Measurements from ENCODE around the gene ZC3HAV1.
"Not testable (repeated sequence)": the region's sequence is repeated elsewhere in the genome, so short reads cannot be mapped to it uniquely, and the experiment has no call there.

The ZC3HAV1 gene

DNA sequence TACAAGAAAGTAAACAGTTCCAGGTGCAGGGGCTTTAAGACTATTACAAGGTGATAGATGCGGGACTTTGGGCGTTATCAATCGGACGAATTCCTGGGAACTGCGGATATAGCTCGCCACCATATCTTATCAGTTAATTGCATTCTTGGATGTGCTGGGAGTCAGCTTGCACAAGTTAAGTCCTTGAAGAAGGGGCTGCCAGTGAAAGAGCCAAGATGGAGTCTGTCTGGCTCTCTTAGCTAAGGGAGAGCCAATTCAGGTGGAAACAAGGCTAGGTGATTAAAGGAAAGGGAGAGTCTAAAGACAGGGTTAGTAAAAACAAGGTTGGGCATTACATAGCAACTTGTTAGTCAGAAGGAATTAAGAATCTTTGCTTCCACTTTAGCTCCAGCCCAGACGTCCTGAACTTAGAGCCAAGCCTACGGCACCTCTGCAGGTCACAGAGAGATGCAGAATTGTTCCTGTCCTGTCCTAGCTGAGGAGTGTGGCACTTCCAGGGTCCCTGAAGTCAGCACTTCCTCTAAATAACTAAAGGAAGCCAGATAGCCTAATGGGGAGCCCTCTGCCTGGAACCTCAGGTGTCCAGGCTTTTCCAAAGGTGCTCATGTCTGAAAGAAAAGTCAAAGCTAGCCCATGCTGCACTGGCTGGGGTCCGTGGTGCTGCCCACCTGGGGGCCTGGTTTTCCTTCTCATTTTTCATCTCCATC is 17.3 kb downstream of the ZC3HAV1 start:
- H3K4me3 ChIP-seq (ENCODE audit: low read length): no peak overlapping the region
- no peak for DNase-seq (ENCODE audit: low read depth, low spot score)

- no peak overlapping the region for H3K4me3 ChIP-seq (ENCODE audit: low read length)
- DNase-seq (ENCODE audit: low read depth, low spot score): no peak
Observed at GRCh38 chr7:139091677-139091996, 17.9 kb downstream of the ZC3HAV1 start.

- H3K4me3 ChIP-seq (ENCODE audit: low read length): no peak overlapping the region
- no peak for DNase-seq (ENCODE audit: low read depth, low spot score)
Observed at GRCh38 chr7:139089118-139089517, 20.4 kb downstream of the ZC3HAV1 start.

GRCh38 chr7:139088268-139088667 is 21.3 kb downstream of the ZC3HAV1 start:
- no peak for DNase-seq (ENCODE audit: low read depth, low spot score)
- H3K4me3 ChIP-seq (ENCODE audit: low read length): no peak overlapping the region

DNA sequence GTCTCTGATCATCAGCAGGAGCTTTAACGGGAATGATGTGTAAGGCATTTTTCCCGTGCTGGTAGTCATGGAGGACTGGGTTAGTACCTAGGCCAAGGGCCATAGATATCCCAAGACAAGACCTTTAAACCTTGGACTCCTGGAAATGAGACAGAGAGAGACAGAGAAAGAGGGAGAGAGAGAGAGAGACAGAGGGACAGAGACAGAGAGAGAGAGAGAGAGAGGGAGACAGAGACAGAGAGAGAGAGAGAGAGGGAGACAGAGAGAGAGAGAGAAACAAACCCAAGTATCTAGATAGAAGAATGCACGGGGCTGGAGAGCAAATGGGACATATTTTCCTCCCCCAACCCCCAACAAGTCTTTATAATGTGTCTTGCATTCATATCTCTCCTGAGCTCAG is 22.3 kb downstream of the ZC3HAV1 start:
- DNase-seq (ENCODE audit: low read depth, low spot score): no peak
- no peak overlapping the region for H3K4me3 ChIP-seq (ENCODE audit: low read length)

DNA sequence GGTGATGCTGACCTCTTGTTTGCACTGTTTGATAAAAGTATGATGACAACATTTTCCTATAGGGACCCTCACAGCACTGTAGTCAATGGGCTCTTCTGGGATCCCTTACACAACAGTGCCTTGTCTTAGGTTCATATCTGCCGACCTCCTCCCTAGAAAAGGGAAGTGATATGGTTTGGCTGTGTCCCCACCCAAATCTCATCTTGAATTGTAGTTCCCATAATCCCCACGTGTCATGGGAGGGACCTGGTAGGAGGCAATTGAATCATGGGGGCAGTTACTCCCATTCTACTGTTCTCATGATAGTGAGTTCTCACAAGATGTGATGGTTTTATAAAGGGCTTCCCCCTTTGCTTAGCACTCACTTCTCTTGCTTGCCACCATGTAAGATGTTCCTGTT is 23.1 kb downstream of the ZC3HAV1 start:
- DNase-seq (ENCODE audit: low read depth, low spot score): no peak
- no peak overlapping the region for H3K4me3 ChIP-seq (ENCODE audit: low read length)

- DNase-seq (ENCODE audit: low read depth, low spot score): no peak
- H3K4me3 ChIP-seq (ENCODE audit: low read length): no peak overlapping the region
Observed at GRCh38 chr7:139084709-139085108, 24.8 kb downstream of the ZC3HAV1 start.

DNA sequence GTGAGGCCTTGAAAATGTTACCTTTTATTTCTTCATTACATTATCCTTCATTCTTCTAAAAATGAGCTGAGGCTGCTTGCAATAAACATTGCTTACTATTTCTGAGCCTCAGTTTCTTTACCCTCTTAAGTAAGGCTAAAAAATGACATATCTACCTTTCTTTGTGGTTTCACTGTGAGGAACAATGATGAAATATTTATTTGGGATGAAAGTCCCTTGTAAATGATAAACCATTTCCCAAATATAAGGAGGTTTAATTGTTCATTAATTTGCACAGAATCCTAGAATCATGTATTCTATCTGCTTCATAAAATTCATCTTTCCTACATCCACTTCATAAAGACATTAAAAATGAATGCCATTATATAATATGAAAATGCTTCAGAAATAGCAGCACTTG is 27.9 kb downstream of the ZC3HAV1 start:
- DNase-seq (ENCODE audit: low read depth, low spot score): no peak
- H3K4me3 ChIP-seq (ENCODE audit: low read length): no peak overlapping the region

- no peak overlapping the region for H3K4me3 ChIP-seq (ENCODE audit: low read length)
- no peak for DNase-seq (ENCODE audit: low read depth, low spot score)
Observed at GRCh38 chr7:139080905-139081304, 28.6 kb downstream of the ZC3HAV1 start.

GRCh38 chr7:139079861-139080260 is 29.7 kb downstream of the ZC3HAV1 start:
- no peak overlapping the region for H3K4me3 ChIP-seq (ENCODE audit: low read length)
- no peak for DNase-seq (ENCODE audit: low read depth, low spot score)

GRCh38 chr7:139078911-139079310 is 30.6 kb downstream of the ZC3HAV1 start:
- no peak for DNase-seq (ENCODE audit: low read depth, low spot score)

DNA sequence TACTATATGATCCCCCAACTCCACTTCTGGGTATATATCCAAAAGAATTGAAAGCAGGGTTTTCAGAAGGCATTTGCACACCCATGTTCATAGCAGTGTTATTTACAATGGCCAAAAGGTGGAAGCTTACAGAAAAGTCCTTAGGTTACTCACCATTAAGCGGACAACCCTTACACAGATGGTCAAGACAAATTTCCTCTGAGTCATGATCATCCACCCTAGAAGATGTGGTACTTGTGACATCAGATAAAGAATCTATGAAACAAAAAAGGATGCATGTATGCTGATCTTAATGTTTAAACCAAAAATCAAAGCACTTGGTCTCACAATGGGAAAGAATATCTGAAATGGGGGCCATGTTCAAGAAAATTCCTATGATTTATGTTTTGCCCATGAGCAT is 31.1 kb downstream of the ZC3HAV1 start:
- H3K4me3 ChIP-seq (ENCODE audit: low read length): no peak overlapping the region
- DNase-seq (ENCODE audit: low read depth, low spot score): no peak

More at GRCh38 chr7:139078911-139079310, 30.6 kb downstream of the ZC3HAV1 start:
- no peak overlapping the region for H3K4me3 ChIP-seq (ENCODE audit: low read length)

- H3K4me3 ChIP-seq (ENCODE audit: low read length): not testable (repeated sequence)
Observed at GRCh38 chr7:139077706-139078105, 31.8 kb downstream of the ZC3HAV1 start.

DNA sequence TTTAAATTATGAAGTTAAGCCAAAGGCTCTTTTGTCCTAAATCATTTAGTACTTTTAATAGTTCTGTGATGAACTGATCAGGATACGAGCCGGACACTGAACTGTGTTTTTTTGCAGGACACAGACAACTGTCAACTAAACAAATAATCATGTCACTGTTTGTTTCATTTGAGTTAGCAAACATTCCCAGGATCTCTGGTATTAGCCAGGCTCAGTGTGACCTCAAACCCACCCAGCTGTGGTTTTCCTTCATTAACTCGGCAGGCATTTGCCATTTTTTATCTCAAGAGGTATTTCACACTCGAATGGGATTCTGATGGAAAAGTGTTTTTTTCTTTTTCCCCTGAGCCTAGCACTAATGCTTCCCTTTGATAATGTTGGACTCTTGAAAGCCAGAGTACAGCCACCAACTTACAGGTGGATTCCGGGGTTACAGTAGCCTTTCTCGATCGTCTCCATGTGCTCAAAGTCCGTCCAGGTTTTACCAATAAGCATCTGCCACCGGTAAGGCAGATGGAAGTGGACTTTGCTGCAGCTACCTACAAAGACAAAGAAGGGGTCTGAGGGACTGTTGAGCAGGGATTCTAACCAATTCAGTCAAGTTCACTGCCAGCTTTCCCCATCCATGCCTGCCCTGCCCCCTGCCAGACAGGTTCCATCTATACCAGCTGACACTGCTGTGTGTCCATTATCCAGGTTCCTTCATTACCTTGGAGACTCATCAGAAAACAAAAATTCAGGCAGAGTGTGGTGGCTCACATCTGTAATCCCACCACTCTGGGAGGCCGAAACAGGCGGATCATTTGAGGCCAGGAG is 33.4 kb downstream of the ZC3HAV1 start:
- no peak for DNase-seq (ENCODE audit: low read depth, low spot score)
- no peak overlapping the region for H3K4me3 ChIP-seq (ENCODE audit: low read length)

More at GRCh38 chr7:139077706-139078105, 31.8 kb downstream of the ZC3HAV1 start:
- not testable (repeated sequence) for DNase-seq (ENCODE audit: low read depth, low spot score)

GRCh38 chr7:139075031-139075652 is 34.4 kb downstream of the ZC3HAV1 start:
- H3K4me3 ChIP-seq (ENCODE audit: low read length): no peak overlapping the region
- peak; percentile 85 for DNase-seq (ENCODE audit: low read depth, low spot score)

DNA sequence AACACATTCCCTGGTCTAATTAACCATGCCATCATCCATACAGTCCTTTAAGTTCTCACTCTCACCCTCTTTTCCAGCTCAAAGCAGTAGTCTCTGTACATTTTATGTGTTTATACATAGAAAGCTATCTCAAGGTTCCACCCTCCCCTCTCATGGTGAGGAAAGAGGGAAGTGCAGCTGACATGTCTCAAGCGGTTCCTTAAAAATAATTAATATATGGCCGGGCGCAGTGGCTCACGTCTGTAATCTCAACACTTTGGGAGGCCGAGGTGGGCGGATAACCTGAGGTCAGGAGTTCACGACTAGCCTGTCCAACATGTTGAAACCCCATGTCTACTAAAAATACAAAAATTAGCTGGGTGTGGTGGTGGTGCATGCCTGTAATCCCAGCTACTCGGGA is 36.7 kb downstream of the ZC3HAV1 start:
- H3K4me3 ChIP-seq (ENCODE audit: low read length): peak overlapping the region; percentile 21
- peak; percentile 19 for DNase-seq (ENCODE audit: low read depth, low spot score)

DNA sequence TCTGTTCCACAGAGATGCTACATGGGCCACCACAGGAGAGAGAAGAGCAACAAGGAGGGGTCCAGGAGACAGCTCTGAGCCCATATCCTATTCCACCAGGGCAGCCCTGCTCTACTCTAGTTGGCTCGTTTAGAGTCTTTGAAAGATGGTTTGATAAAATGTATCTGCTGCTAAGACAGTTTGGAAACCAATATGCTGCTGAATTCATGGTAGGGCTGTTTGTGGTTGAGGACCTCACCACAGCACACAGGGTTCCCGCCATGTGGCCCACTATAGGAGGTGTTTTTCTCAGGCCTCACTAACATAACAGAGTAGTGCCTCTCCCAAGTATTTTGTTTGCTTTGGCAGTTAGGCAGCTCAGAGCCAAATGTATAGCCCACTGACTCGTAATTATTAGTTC is 37.8 kb downstream of the ZC3HAV1 start:
- DNase-seq (ENCODE audit: low read depth, low spot score): peak; percentile 97
- H3K4me3 ChIP-seq (ENCODE audit: low read length): peak overlapping the region; percentile 24

DNA sequence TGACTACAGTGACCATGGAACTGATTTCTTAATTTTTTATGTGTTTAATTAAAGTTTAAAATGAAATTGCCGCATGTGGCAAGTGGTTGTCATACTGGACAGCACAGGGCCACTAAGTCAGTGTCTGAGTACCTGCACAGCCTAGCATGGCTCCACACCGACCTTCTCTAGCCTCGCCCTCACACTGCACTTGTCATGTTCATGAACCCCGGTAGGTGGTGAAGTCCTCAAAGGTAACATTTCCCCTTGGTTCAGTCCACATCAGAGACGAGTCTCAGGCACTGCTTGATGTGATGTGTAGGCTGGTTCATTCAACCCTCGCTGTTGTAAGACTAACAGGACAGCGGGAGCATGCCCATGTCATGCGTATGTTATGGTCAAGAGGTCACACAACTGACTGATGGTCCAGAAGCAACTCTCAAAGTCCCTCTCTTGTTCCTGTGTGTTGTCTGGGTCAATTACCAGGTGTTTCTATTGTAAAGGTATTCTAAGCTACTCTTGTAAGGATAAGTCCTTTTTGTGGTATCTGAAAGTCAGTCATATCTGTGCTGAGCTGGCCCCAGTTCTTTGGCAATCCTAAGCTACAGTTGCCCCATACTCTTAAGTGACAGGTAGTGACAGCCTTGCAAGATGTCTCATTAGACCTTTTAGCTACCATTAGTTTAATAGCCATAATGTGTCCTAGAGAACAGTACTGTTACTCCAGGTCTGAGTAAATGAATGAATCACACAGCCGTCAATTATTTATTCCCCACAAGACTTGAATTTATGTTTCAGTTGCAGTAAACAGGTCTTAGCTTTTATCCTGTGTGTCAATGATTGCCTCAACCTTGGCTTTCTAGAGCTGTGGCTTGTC is 40.7 kb downstream of the ZC3HAV1 start:
- peak; percentile 31 for DNase-seq (ENCODE audit: low read depth, low spot score)
- no peak overlapping the region for H3K4me3 ChIP-seq (ENCODE audit: low read length)

DNA sequence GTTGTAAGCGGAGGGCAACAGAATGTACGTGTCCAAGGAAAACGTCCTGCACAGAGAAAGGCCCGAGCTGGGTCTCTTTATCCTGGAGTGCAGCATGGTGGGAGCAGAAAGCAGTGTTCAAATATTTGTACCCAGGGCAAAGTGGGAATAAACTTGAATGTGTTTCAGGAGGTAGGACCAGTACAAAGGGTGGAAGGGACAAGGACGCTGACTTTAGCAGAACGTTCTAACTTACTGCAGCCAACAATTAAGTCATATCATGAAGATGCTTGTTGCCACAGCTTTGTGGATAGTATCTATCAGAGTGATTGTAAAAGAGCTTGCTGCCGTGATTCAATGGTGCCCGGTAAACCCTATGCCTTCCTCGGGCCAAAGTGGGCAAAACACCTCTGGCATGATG is 43.2 kb downstream of the ZC3HAV1 start:
- no peak overlapping the region for H3K4me3 ChIP-seq (ENCODE audit: low read length)
- DNase-seq (ENCODE audit: low read depth, low spot score): no peak
